HFFc6 (cell line): ENCODE results near the gene NHEJ1. TPM values are rescaled to one million over a fixed set of nuclear protein-coding genes. Genes with fewer than 3 reads are reported as not detected.
A peak's percentile ranks its signal among the peaks of the same experiment; 100 is the strongest.

Experiments used
- DNase-seq: peaks from one replicate; pipeline ENCODE4 v3.0.0-alpha.2; 2018
- H3K27ac Mint-ChIP-seq: 2 replicates; pipeline ENCODE4 v1.8.0; 2020; ENCODE audit warnings: mild to moderate bottlenecking, mixed read lengths
- H3K27me3 Mint-ChIP-seq: 2 replicates; pipeline ENCODE4 v1.8.0; 2021; ENCODE audit warnings: mild to moderate bottlenecking, moderate library complexity, mixed read lengths; ENCODE audit not compliant: insufficient read depth
- H3K36me3 Mint-ChIP-seq: 2 replicates; pipeline ENCODE4 v1.8.0; 2021; ENCODE audit warnings: low read depth, mixed read lengths
- H3K4me1 Mint-ChIP-seq: 2 replicates; pipeline ENCODE4 v1.8.0; 2020; ENCODE audit warnings: low read depth, mixed read lengths
- H3K4me3 Mint-ChIP-seq: 2 replicates; pipeline ENCODE4 v1.8.0; 2020; ENCODE audit warnings: mild to moderate bottlenecking, moderate library complexity, mixed read lengths
- H3K9me3 Mint-ChIP-seq: 2 replicates; pipeline ENCODE4 v1.8.0; 2020; ENCODE audit warnings: mild to moderate bottlenecking, mixed read lengths
- total RNA-seq, 6 experiments: library from RNA; stranded (reverse); fragmentation: NEBNext Ultra II Directional; extraction: Animal tissue kit (Norgen Biotek cat#: 25700); gene quantifications; 2 replicates in 1 of 6; 3 replicates in 5 of 6; pipeline ENCODE4 v1.2.3, GENCODE V29; 2021
- TF ChIP-seq, protein P1 (sequence below): fragments of 200-600 bp; sonication (generic); IDR thresholded peaks from 2 replicates; pipeline ENCODE4 v1.5.0; 2021; ENCODE audit warnings: antibody characterized with exemption, mild to moderate bottlenecking

Gene NHEJ1
- total RNA-seq, 6 experiments from 2014 or later: 12.0 to 16.6 (median 14.1) TPM

DNA sequence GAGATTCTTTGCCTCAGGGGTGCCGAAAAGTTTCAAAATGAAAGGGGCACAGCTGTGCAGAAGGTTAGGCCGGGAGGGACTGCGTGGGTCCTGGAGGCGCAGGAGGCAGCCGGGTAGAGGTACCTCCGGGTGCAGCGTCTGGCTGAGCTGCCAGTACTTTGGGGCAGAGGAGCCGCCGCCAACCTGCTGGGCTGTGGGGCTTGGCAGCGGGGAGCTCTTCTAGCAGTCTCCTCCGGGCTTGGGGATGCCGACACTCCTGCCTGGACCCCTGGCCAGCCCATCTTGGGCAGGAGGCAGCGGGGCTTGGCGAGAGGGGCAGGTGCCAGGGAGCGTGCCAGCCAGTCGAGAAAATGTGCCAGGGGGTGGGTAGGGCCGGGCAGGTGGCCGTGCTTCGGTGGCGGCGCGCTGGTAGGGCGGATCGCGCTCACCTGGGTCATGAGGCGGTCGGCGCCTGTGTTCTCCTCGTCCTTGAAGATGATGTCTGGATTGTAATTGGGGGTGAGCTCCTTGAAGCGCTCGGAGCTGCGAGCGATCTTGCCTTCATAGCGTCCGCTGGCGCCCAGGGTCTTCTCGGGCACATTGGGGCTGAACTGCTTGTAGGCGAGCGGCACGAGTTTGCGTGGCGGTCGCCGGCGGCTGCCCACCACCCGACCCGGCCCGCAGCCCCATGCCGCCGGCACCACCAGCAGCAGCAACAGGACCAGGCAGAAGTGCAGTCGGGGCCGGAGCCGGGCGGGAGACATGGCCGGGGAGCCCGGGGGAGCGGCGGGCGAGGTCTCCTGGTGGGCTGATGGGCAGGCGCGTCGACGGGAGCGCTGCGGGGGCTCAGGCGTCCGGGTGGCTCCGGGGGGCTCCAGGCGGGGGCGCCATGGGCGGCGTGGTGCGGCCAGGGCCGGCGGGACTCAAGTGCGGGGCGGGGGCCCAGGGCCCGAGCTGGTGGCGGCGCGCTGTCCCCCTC, 100.6 kb downstream of the NHEJ1 start:
- DNase-seq: no peak
- Mint-ChIP-seq H3K9me3 (no peaks in the 10 kb centered on the region), H3K27ac (no peak overlapping the region), H3K27me3 (peaks cover 53% of the 10 kb centered on the region), H3K4me3 (peak overlapping the region; percentile 31; the same call in 1 of the 2 replicates), H3K4me1 (peaks cover 15% of the 10 kb centered on the region), H3K36me3 (no peaks in the 10 kb centered on the region)
- TF ChIP-seq, protein P1, sequence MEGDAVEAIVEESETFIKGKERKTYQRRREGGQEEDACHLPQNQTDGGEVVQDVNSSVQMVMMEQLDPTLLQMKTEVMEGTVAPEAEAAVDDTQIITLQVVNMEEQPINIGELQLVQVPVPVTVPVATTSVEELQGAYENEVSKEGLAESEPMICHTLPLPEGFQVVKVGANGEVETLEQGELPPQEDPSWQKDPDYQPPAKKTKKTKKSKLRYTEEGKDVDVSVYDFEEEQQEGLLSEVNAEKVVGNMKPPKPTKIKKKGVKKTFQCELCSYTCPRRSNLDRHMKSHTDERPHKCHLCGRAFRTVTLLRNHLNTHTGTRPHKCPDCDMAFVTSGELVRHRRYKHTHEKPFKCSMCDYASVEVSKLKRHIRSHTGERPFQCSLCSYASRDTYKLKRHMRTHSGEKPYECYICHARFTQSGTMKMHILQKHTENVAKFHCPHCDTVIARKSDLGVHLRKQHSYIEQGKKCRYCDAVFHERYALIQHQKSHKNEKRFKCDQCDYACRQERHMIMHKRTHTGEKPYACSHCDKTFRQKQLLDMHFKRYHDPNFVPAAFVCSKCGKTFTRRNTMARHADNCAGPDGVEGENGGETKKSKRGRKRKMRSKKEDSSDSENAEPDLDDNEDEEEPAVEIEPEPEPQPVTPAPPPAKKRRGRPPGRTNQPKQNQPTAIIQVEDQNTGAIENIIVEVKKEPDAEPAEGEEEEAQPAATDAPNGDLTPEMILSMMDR: no peak

DNA sequence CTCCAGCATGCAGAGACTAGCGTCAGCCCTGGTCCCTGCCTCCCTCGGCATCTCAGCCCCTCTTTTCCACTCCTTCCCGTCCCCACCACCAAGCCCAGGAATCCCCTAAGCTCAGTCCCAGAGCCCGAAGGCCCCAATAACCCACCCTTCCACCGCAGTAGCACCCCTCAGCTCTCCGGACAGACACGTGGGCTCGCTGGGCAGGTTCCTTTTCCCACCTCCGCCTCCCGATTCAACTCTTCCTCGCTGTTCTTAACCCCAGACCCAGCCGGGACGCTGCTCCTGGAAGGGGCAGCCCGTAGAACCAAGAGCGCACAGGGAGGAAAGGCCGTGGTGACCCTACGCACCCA, 101.3 kb downstream of the NHEJ1 start:
- Mint-ChIP-seq H3K27me3 (peaks cover 54% of the 10 kb centered on the region), H3K27ac (no peak overlapping the region), H3K36me3 (no peaks in the 10 kb centered on the region), H3K9me3 (no peaks in the 10 kb centered on the region), H3K4me3 (peak overlapping the region; percentile 31; the same call in 1 of the 2 replicates), H3K4me1 (peaks cover 15% of the 10 kb centered on the region)
- TF ChIP-seq, protein P1: no peak
- no peak for DNase-seq

DNA sequence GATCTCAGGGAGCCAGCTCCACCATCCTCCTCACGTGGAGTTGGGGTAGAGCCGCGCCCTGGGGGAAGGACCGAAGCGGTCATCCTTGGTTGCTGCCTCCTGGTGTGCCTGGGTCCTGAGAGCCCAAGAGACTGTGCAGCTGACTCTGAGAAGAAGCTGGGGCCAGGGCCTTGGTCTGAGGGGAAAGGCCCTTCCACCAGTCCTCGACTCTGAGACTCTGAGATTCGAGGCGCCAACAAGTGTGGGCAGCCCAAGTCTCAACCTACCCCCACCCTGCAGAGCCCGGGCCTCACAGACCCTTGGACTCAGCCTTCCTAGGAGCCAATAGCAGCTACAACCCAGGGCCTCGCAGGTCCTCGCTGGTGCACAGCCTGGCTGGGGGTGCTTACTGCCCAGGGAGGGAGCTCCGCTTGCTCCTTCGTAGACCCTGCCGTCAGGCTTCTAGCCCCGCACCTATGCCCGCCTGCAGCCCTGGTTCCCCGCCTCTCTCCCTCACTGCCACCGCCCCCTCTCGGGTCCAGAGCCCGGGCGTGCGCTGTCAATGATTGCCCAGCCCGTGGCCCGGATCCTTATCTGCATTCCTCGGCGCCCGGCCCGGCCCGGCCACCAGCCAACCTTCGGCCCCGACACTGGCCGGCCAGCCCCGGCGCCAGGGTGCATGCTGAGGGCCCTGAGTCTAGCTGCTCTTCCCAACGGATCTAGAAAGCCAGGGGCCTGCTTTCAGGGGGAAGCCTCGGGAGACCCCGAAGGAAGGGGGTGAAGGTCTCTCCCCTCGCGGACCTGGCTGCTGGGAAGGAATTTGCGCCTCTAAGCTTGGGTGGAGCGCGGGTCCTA, 101.9 kb downstream of the NHEJ1 start:
- no peak overlapping the region for H3K27ac Mint-ChIP-seq
- peak overlapping the region; percentile 31; the same call in 1 of the 2 replicates for H3K4me3 Mint-ChIP-seq
- no peaks in the 10 kb centered on the region for H3K36me3 Mint-ChIP-seq
- peaks cover 15% of the 10 kb centered on the region for H3K4me1 Mint-ChIP-seq
- peaks cover 59% of the 10 kb centered on the region for H3K27me3 Mint-ChIP-seq
- H3K9me3 Mint-ChIP-seq: no peaks in the 10 kb centered on the region
- DNase-seq: peak; percentile 19
- TF ChIP-seq, protein P1: no peak

DNA sequence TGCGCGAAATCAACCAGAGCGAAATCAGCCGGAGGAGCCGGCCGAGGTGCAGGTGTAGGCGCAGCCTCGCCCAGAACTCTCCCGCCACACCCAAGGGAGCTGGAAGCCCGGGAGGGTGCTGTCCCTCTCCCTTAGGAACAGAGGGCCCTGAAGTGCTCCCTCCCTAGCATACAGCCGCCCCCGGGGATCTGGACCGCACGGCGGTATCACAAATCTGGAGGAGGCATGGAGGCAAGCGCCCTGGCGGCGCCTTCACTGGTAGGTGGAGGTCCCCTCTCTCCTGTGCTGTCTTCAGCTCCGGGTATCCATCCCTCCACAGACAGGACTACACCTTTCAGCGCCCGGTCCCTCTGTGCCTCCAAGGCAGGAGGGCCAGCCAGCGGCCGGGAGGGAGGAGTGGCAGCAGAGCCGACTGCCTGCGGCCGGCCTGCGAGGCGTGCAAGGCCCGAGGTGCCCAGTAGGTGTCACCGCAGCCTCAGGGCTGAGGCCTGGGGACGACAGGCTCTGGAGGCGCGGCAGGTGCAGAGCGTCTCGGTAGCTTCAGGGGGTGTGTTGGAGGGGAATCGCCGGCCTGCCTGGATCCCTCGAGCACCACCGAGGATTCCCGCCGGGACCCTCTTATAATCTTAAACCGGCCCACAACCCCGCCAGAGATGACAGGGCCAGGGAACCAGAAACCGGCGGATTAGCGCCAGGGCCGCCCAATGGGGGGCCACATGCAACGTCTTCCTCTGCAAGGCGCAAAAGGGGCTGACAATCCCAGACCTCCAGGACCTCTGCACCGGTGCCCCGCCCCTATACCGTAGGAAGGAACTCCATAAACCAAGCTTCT, 102.7 kb downstream of the NHEJ1 start:
- Mint-ChIP-seq H3K4me1 (peaks cover 15% of the 10 kb centered on the region), H3K36me3 (no peaks in the 10 kb centered on the region), H3K4me3 (peak overlapping the region; percentile 26; the same call in 1 of the 2 replicates), H3K27ac (no peak overlapping the region), H3K9me3 (no peaks in the 10 kb centered on the region), H3K27me3 (peaks cover 65% of the 10 kb centered on the region)
- TF ChIP-seq, protein P1: peak; percentile 91
- peak; percentile 47 for DNase-seq
